ENCODE data around the gene MEGF6.
"Not testable (repeated sequence)": the region's sequence is repeated elsewhere in the genome, so short reads cannot be mapped to it uniquely, and the experiment has no call there.

MEGF6 gene

GRCh38 chr1:3590951-3591865, 20.1 kb downstream of the MEGF6 start:
- no peak for DNase-seq

- no peak for DNase-seq
These were observed 21.1 kb downstream of the MEGF6 start for GRCh38 chr1:3590139-3590763.

GRCh38 chr1:3588395-3588794, 22.9 kb downstream of the MEGF6 start:
- no peak for DNase-seq

- no peak for DNase-seq
These were observed 24.1 kb downstream of the MEGF6 start for GRCh38 chr1:3586986-3587759.

GRCh38 chr1:3585940-3586568, 25.3 kb downstream of the MEGF6 start:
- DNase-seq, result no peak

- not testable (repeated sequence) for DNase-seq
These were observed 25.9 kb downstream of the MEGF6 start for GRCh38 chr1:3585353-3585868.

GRCh38 chr1:3584915-3585314, 26.4 kb downstream of the MEGF6 start:
- no peak for DNase-seq

- DNase-seq, result peak; percentile 31
These were observed 27.6 kb downstream of the MEGF6 start for GRCh38 chr1:3583751-3584150.

GRCh38 chr1:3581296-3582036, 29.8 kb downstream of the MEGF6 start:
- DNase-seq, result no peak

- no peak for DNase-seq
These were observed 31.1 kb downstream of the MEGF6 start for GRCh38 chr1:3580231-3580630.

- no peak for DNase-seq
These were observed 31.7 kb downstream of the MEGF6 start for GRCh38 chr1:3579626-3580025.

GRCh38 chr1:3578906-3579305, 32.4 kb downstream of the MEGF6 start:
- no peak for DNase-seq

- no peak for DNase-seq
These were observed 32.9 kb downstream of the MEGF6 start for GRCh38 chr1:3578433-3578805.

GRCh38 chr1:3577711-3578432, 33.4 kb downstream of the MEGF6 start:
- no peak for DNase-seq

GRCh38 chr1:3577300-3577699, 34.0 kb downstream of the MEGF6 start:
- peak; percentile 93 for DNase-seq

- DNase-seq, result no peak
These were observed 35.3 kb downstream of the MEGF6 start for GRCh38 chr1:3575993-3576392.

- DNase-seq, result not testable (repeated sequence)
These were observed 35.8 kb downstream of the MEGF6 start for GRCh38 chr1:3575515-3575914.

- peak; percentile 36 for DNase-seq
These were observed 37.8 kb downstream of the MEGF6 start for GRCh38 chr1:3573500-3573899.

GRCh38 chr1:3572638-3573037, 38.7 kb downstream of the MEGF6 start:
- not testable (repeated sequence) for DNase-seq

GRCh38 chr1:3571263-3571662, 40.0 kb downstream of the MEGF6 start:
- DNase-seq, result no peak

Data from NCI-H1694 (cell line).